ENCODE measurements around the gene RP9. TPM values are rescaled to one million over a fixed set of nuclear protein-coding genes. Genes with fewer than 3 reads are reported as not detected.

RP9 gene
- total and polyA plus RNA-seq, 2 of the 13 experiments (the other 11 are each of a cell fraction or from before 2014, with no cell fraction given), result 14.2 to 18.6 TPM

- TF ChIP-seq ZNF362 (CRISPR knock-in tag; IDR thresholded peaks at IDR 0.05; ENCODE audit: borderline replicate concordance) (no peak), CREBL2 (CRISPR knock-in tag; IDR thresholded peaks at IDR 0.05; ENCODE audit: borderline replicate concordance) (no peak), KDM1A (CRISPR knock-in tag; IDR thresholded peaks at IDR 0.05) (0 out of 2 replicates have a peak, but pooled peaks have one; percentile 15), PAWR (CRISPR knock-in tag; IDR thresholded peaks at IDR 0.05; ENCODE audit: borderline replicate concordance) (no peak), ZBTB37 (CRISPR knock-in tag; IDR thresholded peaks at IDR 0.05) (no peak), NCOA1 (CRISPR knock-in tag; IDR thresholded peaks at IDR 0.05) (peak; percentile 43; the same call in 1 of the 2 replicates), MIER3 (CRISPR knock-in tag; IDR thresholded peaks at IDR 0.05; ENCODE audit: borderline replicate concordance) (peak; percentile 62; the same call in 1 of the 2 replicates), ZBTB26 (CRISPR knock-in tag; IDR thresholded peaks at IDR 0.05; ENCODE audit: borderline replicate concordance) (0 out of 2 replicates have a peak, but pooled peaks have one; percentile 54), SRSF9 (IDR thresholded peaks at IDR 0.05; ENCODE audit: borderline replicate concordance, insufficient read depth, low read depth, low read length, poor library complexity, severe bottlenecking) (no peak), ZBTB42 (CRISPR knock-in tag; IDR thresholded peaks at IDR 0.05) (no peak), ZBED4 (CRISPR knock-in tag; IDR thresholded peaks at IDR 0.05; ENCODE audit: borderline replicate concordance) (0 out of 2 replicates have a peak, but pooled peaks have one; percentile 21), ZNF20 (CRISPR knock-in tag; IDR thresholded peaks at IDR 0.05) (no peak), ZBTB20 (CRISPR knock-in tag; IDR thresholded peaks at IDR 0.05; ENCODE audit: borderline replicate concordance, low read depth) (no peak; the same call in 1 of the 2 replicates), ZNF644 (CRISPR knock-in tag; IDR thresholded peaks at IDR 0.05; ENCODE audit: low read depth) (no peak), GRHL1 (CRISPR knock-in tag; conservative IDR thresholded peaks at IDR 0.05) (no peak), HNRNPLL (IDR thresholded peaks at IDR 0.05; ENCODE audit: low read depth, low read length, poor library complexity, severe bottlenecking) (peak; percentile 81), DRAP1 (CRISPR knock-in tag; IDR thresholded peaks at IDR 0.05) (peak; percentile 51)
These were observed 20.0 kb upstream of the RP9 start, which contains the start of gene BBS9 (continued) for GRCh38 chr7:33128990-33129805.
